GM12878 (cell line): Measurements from ENCODE around the gene DPY30. TPM values are rescaled to one million over a fixed set of nuclear protein-coding genes. Genes with fewer than 3 reads are reported as not detected.

Experiments
- ATAC-seq: fragments of 200-7000 bp; cut with Tn5 transposase; 3 replicates; pipeline ENCODE4 v1.9.1; 2020; ENCODE audit warnings: mild to moderate bottlenecking, moderate library complexity
- Bru-seq: library from RNA; stranded (reverse); fragments of 400-500 nt; gene quantifications from one replicate; lab custom pipeline; 2021; lab: Mats Ljungman, UMichigan
- BruChase-seq, 2 experiments: library from RNA; stranded (reverse); fragments of 400-500 nt; gene quantifications; one replicate each; lab custom pipeline; 2021; lab: Mats Ljungman, UMichigan
- BruUV-seq: library from RNA; stranded (reverse); fragments of 400-500 nt; replicated peaks from 2 replicates; lab custom pipeline; 2021; lab: Mats Ljungman, UMichigan
- CTCF ChIA-PET: fragments of 300-600 bp; sonication (Branson Sonifier 250); formaldehyde crosslinking; extraction: SDS; loops from one replicate; lab custom pipeline; 2021; ENCODE audit warnings: inconsistent platforms; lab: Yijun Ruan, JAX
- POLR2A ChIA-PET: fragments of 350-600 bp; formaldehyde crosslinking; extraction: SDS; loops from one replicate; lab custom pipeline; 2021; ENCODE audit warnings: inconsistent platforms; lab: Charles Lee
- RAD21 ChIA-PET: fragments of 300-600 bp; sonication (Branson Sonifier 250); formaldehyde crosslinking; loops from one replicate; lab custom pipeline; 2023; ENCODE audit warnings: antibody characterized with exemption; ENCODE audit not compliant: unreplicated experiment; lab: Charles Lee
- SMC1A ChIA-PET: fragments of 300-600 bp; sonication (Branson Sonifier 250); formaldehyde crosslinking; loops from one replicate; lab custom pipeline; 2023; ENCODE audit not compliant: unreplicated experiment, uncharacterized antibody; lab: Charles Lee
- DNase-seq: peaks from one replicate; pipeline ENCODE4 v3.0.0-alpha.2; 2011; ENCODE audit warnings: low read depth, low spot score
- FAIRE-seq: peaks from 3 replicates; lab custom pipeline; 2011; peaks lifted over from hg19 to GRCh38; lab: Jason Lieb, UNC
- H2AFZ ChIP-seq: 2 replicates; pipeline ENCODE4 v1.6.0; 2011; ENCODE audit warnings: low read depth, low read length, control low read depth; ENCODE audit not compliant: control insufficient read depth
- H3K27ac ChIP-seq: 2 replicates; pipeline ENCODE4 v1.5.1; 2011; ENCODE audit warnings: control low read depth; ENCODE audit not compliant: control insufficient read depth, insufficient read depth
- H3K27me3 ChIP-seq, 2 experiments: replicated peaks in 1 of 2; 2 replicates each; pipeline versions ENCODE4 v1.6.0 to v1.6.1; 2011; ENCODE audit warnings: low read length in 1 of 2; ENCODE audit not compliant: control insufficient read depth in 2 of 2, insufficient read depth in 2 of 2
- H3K36me3 ChIP-seq, 2 experiments: 2 replicates each; pipeline ENCODE4 v1.5.1; 2011; ENCODE audit warnings: low read length in 1 of 2; ENCODE audit not compliant: control insufficient read depth in 2 of 2, insufficient read depth in 2 of 2
- H3K4me1 ChIP-seq: 2 replicates; pipeline ENCODE4 v1.6.1; 2011; ENCODE audit warnings: mild to moderate bottlenecking, low read length, moderate library complexity, mixed read lengths; ENCODE audit not compliant: control insufficient read depth, insufficient read depth
- H3K4me2 ChIP-seq: 2 replicates; pipeline ENCODE4 v1.6.0; 2011; ENCODE audit warnings: control low read depth; ENCODE audit not compliant: control insufficient read depth, insufficient read depth
- H3K4me3 ChIP-seq: fragments of 200-600 bp; sonication (generic); 2 replicates; pipeline ENCODE4 v1.5.1; 2016
- H3K79me2 ChIP-seq: 2 replicates; pipeline ENCODE4 v1.6.0; 2011; ENCODE audit warnings: low read length; ENCODE audit not compliant: control insufficient read depth, insufficient read depth
- H3K9ac ChIP-seq: 2 replicates; pipeline ENCODE4 v1.8.0; 2011; ENCODE audit warnings: low read length, control low read depth, mixed read lengths; ENCODE audit not compliant: control insufficient read depth, insufficient read depth
- H3K9me3 ChIP-seq: replicated peaks from 3 replicates; pipeline ENCODE4 v1.5.1; 2011; ENCODE audit warnings: mild to moderate bottlenecking, low read length; ENCODE audit not compliant: control insufficient read depth, insufficient read depth
- H4K20me1 ChIP-seq: 2 replicates; pipeline ENCODE4 v1.6.0; 2011; ENCODE audit not compliant: control insufficient read depth, insufficient read depth
- HDGF ChIP-seq: fragments of 450-650 bp; IDR thresholded peaks from 2 replicates; pipeline ENCODE4 v1.6.1; 2016; ENCODE audit warnings: antibody characterized with exemption
- NFYA ChIP-seq: IDR thresholded peaks from 2 replicates; pipeline ENCODE4 v1.6.1; 2011; ENCODE audit warnings: low read depth, mild to moderate bottlenecking, low read length, improper control_type of control experiment, borderline replicate concordance
- NRF1 ChIP-seq: conservative IDR thresholded peaks from 2 replicates; pipeline ENCODE4 v1.6.1; 2011; ENCODE audit warnings: mild to moderate bottlenecking, low read depth, low read length, improper control_type of control experiment
- PML ChIP-seq: IDR thresholded peaks from 2 replicates; pipeline ENCODE4 v1.6.1; 2012; ENCODE audit warnings: low read length, inconsistent platforms
- POLR2AphosphoS2 ChIP-seq: IDR thresholded peaks from 2 replicates; pipeline ENCODE4 v1.6.1; 2011; ENCODE audit warnings: low read depth, mild to moderate bottlenecking, low read length, improper control_type of control experiment, moderate library complexity
- POU2F2 ChIP-seq: IDR thresholded peaks from 3 replicates; pipeline ENCODE4 v1.6.1; 2011; ENCODE audit warnings: low read depth, mild to moderate bottlenecking, low read length, borderline replicate concordance
- RAD21 ChIP-seq: IDR thresholded peaks from 2 replicates; pipeline ENCODE4 v1.6.1; 2011; ENCODE audit warnings: mild to moderate bottlenecking, low read depth, low read length, moderate library complexity; ENCODE audit not compliant: insufficient read depth
- SMARCA5 ChIP-seq: fragments of 450-650 bp; IDR thresholded peaks from 2 replicates; pipeline ENCODE4 v1.6.1; 2017; ENCODE audit warnings: mild to moderate bottlenecking
- TARDBP ChIP-seq: IDR thresholded peaks from 2 replicates; pipeline ENCODE4 v1.6.1; 2016; ENCODE audit warnings: borderline replicate concordance
- TCF3 ChIP-seq: IDR thresholded peaks from 2 replicates; pipeline ENCODE4 v1.6.1; 2012; ENCODE audit warnings: low read depth, mild to moderate bottlenecking, low read length, borderline replicate concordance; ENCODE audit not compliant: insufficient read depth
- YY1 ChIP-seq: IDR thresholded peaks from 2 replicates; pipeline ENCODE4 v1.6.1; 2011; ENCODE audit warnings: low read depth, mild to moderate bottlenecking, low read length
- ZNF207 ChIP-seq: fragments of 450-650 bp; IDR thresholded peaks from 2 replicates; pipeline ENCODE4 v1.6.1; 2014; ENCODE audit warnings: antibody characterized with exemption, mild to moderate bottlenecking, borderline replicate concordance
- WGBS: methylation state at CpG from one replicate; pipeline ENCODE4 v1.1.6; 2016; ENCODE audit warnings: low lambda C conversion rate; ENCODE audit not compliant: insufficient replicate concordance, insufficient coverage; ENCODE audit errors: missing lambda C conversion rate; 5-methylcytosine and 5-hydroxymethylcytosine counted together
- in situ Hi-C: fragments of 300-500 bp; cut with MboI; formaldehyde crosslinking; loops from 9 replicates; pipeline ENCODE4 v1.14.3; 2018; ENCODE audit warnings: mixed read lengths
- intact Hi-C: fragments of 100-400 bp; cut with micrococcal nuclease; formaldehyde crosslinking; loops from one replicate; pipeline ENCODE4 v1.14.2; 2022; ENCODE audit not compliant: unreplicated experiment
- long read RNA-seq, 2 experiments: library from polyadenylated mRNA; unstranded; transcript quantifications; one replicate each; pipeline ENCODE4 v2.0.0, GENCODE V29; 2019 to 2020
- polyA minus RNA-seq, 3 experiments: library from RNA; depleted of rRNA, polyadenylated mRNA; stranded (reverse); fragments of >200 nt; gene quantifications; 2 replicates each; pipeline ENCODE4 v1.2.3, GENCODE V29; 2011
- polyA plus RNA-seq, 11 experiments: library from polyadenylated mRNA; depleted of rRNA in 4 of 11; unstranded in 6 of 11; stranded (reverse) in 5 of 11; fragments of >200 nt; fragmentation: Nextera tagmentation in 4 of 11; fragmentation: Illumina TruSeq in 1 of 11; extraction: Ambion mirVana in 4 of 11; extraction: Trizol in 1 of 11; gene quantifications; 1 replicate in 1 of 11; 2 replicates in 10 of 11; pipeline versions ENCODE4 v1.2.1 to v1.2.3, GENCODE V29; 2011 to 2016; ENCODE audit warnings: inconsistent platforms in 2 of 11, missing spikeins in 2 of 11, low read depth in 1 of 11
- total RNA-seq, 4 experiments: library from RNA; depleted of rRNA in 3 of 4; stranded (reverse); fragments of >200 nt in 3 of 4; fragmentation: Illumina TruSeq in 1 of 4; extraction: Trizol in 1 of 4; gene quantifications; 2 replicates each; pipeline versions ENCODE4 v1.2.1 to v1.2.3, GENCODE V29; 2013 to 2021
- TF ChIP-seq, protein P1 (sequence below): IDR thresholded peaks from 2 replicates; pipeline ENCODE4 v1.6.1; 2012; ENCODE audit warnings: improper control_type of control experiment, low read depth, low read length; ENCODE audit not compliant: insufficient replicate concordance

The DPY30 gene
- total RNA-seq (2013; cell fraction: nucleolus; rRNA removed) = 15.5 and 23.9 TPM in 2 replicates
- total RNA-seq (2014; rRNA removed) (45.8 and 55.9 TPM in 2 replicates), total RNA-seq (2014; rRNA removed; fragmentation: Illumina TruSeq; extraction: Trizol) (65.3 and 68.6 TPM in 2 replicates), total RNA-seq (2021) (50.3 and 55.9 TPM in 2 replicates), polyA plus RNA-seq (2011; rRNA removed) (95.0 and 148 TPM in 2 replicates), polyA plus RNA-seq (2014; fragmentation: Illumina TruSeq; extraction: Trizol) (83.4 and 103 TPM in 2 replicates), polyA plus RNA-seq (2014; fragmentation: Nextera tagmentation; extraction: Ambion mirVana) (100 to 1,000 TPM; 287 to 307 TPM), polyA plus RNA-seq (2014; rRNA removed) (49.9 and 63.9 TPM in 2 replicates), polyA plus RNA-seq (2016; fragmentation: Nextera tagmentation; extraction: Ambion mirVana) (100 to 1,000 TPM; 149 to 161 TPM), polyA minus RNA-seq (2011; rRNA and poly(A)+ RNA removed) (19.8 and 22.3 TPM in 2 replicates), Bru-seq, nascent RNA (percentile 75 among the genes with signal in this experiment), BruChase-seq, experiment 1, labeled RNA remaining after a 6-hour chase (percentile 75 among the genes with signal in this experiment), BruChase-seq, experiment 2, labeled RNA remaining after a 2-hour chase (percentile 72 among the genes with signal in this experiment)
- polyA plus RNA-seq (2011; ENCODE audit: low read depth) = 96.5 TPM
- polyA plus RNA-seq (2011; cell fraction: cytosol; rRNA removed) = 45.6 and 58.0 TPM in 2 replicates
- polyA plus RNA-seq (2011; cell fraction: nucleus; rRNA removed) = 33.2 and 38.4 TPM in 2 replicates
- polyA plus RNA-seq (2012) = 72.7 and 80.4 TPM in 2 replicates
- polyA minus RNA-seq (2011; cell fraction: cytosol; rRNA and poly(A)+ RNA removed) = 11.8 and 13.4 TPM in 2 replicates
- 6.3 and 7.6 TPM in 2 replicates for polyA minus RNA-seq (2011; cell fraction: nucleus; rRNA and poly(A)+ RNA removed)
- long read RNA-seq, experiment 1, transcript DPY30-202 (5 exons, 708 nt) = major isoform, 22 of 29 reads
- long read RNA-seq, experiment 1, partial matches to known transcripts = 3 of 29 reads
- long read RNA-seq, experiment 1, other reads (novel, unspliced or antisense) = 2 of 29 reads
- long read RNA-seq, experiment 2, transcript DPY30-202 (5 exons, 708 nt) = major isoform, 100 of 114 reads
- long read RNA-seq, experiment 2, partial matches to known transcripts = 4 of 114 reads
- long read RNA-seq, experiment 2, other reads (novel, unspliced or antisense) = 6 of 114 reads

DNA sequence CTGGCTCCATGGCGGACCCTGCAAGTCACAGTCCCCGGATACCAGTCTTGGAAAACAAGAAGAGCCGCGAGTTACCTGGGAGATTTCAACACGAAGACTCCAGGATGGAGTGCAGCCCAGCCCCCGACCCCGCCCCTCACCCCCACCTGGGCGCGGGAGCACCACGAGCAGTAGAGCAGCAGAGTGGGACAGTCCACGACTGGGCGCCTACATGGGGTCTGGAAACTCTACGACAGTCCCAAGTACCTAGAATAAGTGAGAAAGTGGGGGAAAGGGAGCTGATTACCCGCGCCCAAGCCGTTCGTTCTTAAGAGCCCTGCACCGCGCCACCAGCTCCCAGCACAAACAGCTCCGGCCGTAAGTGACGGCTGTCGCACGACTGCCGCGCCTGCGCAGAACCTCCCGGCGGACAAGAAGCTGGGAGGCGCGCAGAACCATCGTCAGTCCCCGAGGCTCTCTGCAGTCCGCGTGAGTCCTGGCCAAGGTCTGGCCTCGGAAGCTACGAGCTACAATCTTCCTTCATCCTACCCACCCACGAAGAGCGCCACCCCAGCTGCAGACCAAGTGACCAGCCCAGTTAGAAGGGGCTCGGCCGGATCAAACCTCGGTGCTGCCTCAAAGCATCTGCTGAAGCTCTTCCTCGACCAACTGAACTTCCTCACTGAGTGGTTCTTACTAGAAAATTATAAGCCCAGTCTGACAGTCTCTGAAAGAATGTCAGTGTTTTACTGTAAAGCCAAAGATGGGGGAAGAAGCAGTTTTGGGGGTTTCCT is at the start of gene DPY30:
DPY30 (minus strand) TSS at position 359 of the 773 bp plus-strand sequence; CDS start at position 10, 349 bp downstream.
- no peaks in the 10 kb centered on the region for H3K36me3 ChIP-seq
- intact Hi-C loops = no loop called here
- H3K9ac ChIP-seq = peak within 1 kb of the TSS; percentile 68
- ATAC-seq = peak; percentile 98
- H3K4me3 ChIP-seq = peak within 1 kb of the TSS; percentile 97
- POLR2A ChIA-PET = interaction anchor here (0.8 to 3.3 kb wide), 14 partner anchors 10 to 152 kb away, joined by 3 to 31 read pairs (median 6); partner anchors contain the start of genes SLC30A6 and SPAST
- peak; percentile 62 for DNase-seq
- H3K79me2 ChIP-seq = peaks cover 5% of the 10 kb centered on the region
- H3K27me3 ChIP-seq = no peaks in the 10 kb centered on the region
- peak; percentile 81 for FAIRE-seq
- in situ Hi-C loops = no loop called here
- CTCF ChIA-PET = interaction anchor here (0.5 to 3.5 kb wide), 12 partner anchors 9 to 275 kb away, joined by 3 to 29 read pairs (median 4); partner anchors contain the start of gene SPAST
- no peaks in the 10 kb centered on the region for H3K4me1 ChIP-seq
- no peaks in the 10 kb centered on the region for H4K20me1 ChIP-seq
- no TSS peak for BruUV-seq
- no peaks in the 10 kb centered on the region for H3K9me3 ChIP-seq
- SMC1A ChIA-PET = interaction anchor here (0.7 to 4.6 kb wide), 24 partner anchors 12 to 159 kb away, joined by 3 to 19 read pairs (median 4); partner anchors contain the start of genes MEMO1 and SPAST
- under 1% methylated on average over 43 of the region's 43 CpGs for WGBS
- RAD21 ChIA-PET = interaction anchor here (0.6 to 1.9 kb wide), 13 partner anchors 16 to 170 kb away, joined by 3 to 39 read pairs (median 3); partner anchors contain the start of genes SLC30A6 and SPAST
- H3K27ac ChIP-seq = peak within 1 kb of the TSS; percentile 67
- H3K4me2 ChIP-seq = peak within 1 kb of the TSS; percentile 91
- peak within 1 kb of the TSS; percentile 98 for H2AFZ ChIP-seq
- peak; percentile 97 for TF ChIP-seq POLR2AphosphoS2
- peak; percentile 80; the same call in 1 of the 2 replicates for TF ChIP-seq SMARCA5
- peak; percentile 68; the same call in 1 of the 2 replicates for TF ChIP-seq YY1
- TF ChIP-seq TARDBP = 0 out of 2 replicates have a peak, but pooled peaks have one; percentile 10
- no peak for TF ChIP-seq NFYA
- TF ChIP-seq, protein P1, sequence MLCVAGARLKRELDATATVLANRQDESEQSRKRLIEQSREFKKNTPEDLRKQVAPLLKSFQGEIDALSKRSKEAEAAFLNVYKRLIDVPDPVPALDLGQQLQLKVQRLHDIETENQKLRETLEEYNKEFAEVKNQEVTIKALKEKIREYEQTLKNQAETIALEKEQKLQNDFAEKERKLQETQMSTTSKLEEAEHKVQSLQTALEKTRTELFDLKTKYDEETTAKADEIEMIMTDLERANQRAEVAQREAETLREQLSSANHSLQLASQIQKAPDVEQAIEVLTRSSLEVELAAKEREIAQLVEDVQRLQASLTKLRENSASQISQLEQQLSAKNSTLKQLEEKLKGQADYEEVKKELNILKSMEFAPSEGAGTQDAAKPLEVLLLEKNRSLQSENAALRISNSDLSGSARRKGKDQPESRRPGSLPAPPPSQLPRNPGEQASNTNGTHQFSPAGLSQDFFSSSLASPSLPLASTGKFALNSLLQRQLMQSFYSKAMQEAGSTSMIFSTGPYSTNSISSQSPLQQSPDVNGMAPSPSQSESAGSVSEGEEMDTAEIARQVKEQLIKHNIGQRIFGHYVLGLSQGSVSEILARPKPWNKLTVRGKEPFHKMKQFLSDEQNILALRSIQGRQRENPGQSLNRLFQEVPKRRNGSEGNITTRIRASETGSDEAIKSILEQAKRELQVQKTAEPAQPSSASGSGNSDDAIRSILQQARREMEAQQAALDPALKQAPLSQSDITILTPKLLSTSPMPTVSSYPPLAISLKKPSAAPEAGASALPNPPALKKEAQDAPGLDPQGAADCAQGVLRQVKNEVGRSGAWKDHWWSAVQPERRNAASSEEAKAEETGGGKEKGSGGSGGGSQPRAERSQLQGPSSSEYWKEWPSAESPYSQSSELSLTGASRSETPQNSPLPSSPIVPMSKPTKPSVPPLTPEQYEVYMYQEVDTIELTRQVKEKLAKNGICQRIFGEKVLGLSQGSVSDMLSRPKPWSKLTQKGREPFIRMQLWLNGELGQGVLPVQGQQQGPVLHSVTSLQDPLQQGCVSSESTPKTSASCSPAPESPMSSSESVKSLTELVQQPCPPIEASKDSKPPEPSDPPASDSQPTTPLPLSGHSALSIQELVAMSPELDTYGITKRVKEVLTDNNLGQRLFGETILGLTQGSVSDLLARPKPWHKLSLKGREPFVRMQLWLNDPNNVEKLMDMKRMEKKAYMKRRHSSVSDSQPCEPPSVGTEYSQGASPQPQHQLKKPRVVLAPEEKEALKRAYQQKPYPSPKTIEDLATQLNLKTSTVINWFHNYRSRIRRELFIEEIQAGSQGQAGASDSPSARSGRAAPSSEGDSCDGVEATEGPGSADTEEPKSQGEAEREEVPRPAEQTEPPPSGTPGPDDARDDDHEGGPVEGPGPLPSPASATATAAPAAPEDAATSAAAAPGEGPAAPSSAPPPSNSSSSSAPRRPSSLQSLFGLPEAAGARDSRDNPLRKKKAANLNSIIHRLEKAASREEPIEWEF = no peak
- TF ChIP-seq TCF3 = 0 out of 2 replicates have a peak, but pooled peaks have one; percentile 32
- peak; percentile 86 for TF ChIP-seq POU2F2
- peak; percentile 77; the same call in 1 of the 2 replicates for TF ChIP-seq ZNF207
- no peak for TF ChIP-seq RAD21
- peak; percentile 90 for TF ChIP-seq HDGF
- peak; percentile 65 for TF ChIP-seq NRF1
- TF ChIP-seq PML = peak; percentile 98
